Sigmoid colon (tissue), 7 donors: ENCODE data around the gene SELENOV. TPM values are rescaled to one million over a fixed set of nuclear protein-coding genes. Genes with fewer than 3 reads are reported as not detected.

Experiments
- DNase-seq: peaks from one replicate; pipeline ENCODE4 v3.0.0-alpha.2; 2019
- H3K27ac ChIP-seq, 4 donors: fragments of 200-600 bp; sonication (generic); one replicate each; pipeline ENCODE4 v1.5.1; 2016 to 2019; ENCODE audit warnings: mild to moderate bottlenecking in 1 of 4
- H3K27me3 ChIP-seq, 3 donors: fragments of 200-600 bp; sonication (generic); one replicate each; pipeline ENCODE4 v1.5.1; 2019; ENCODE audit warnings: mild to moderate bottlenecking in 1 of 3
- H3K36me3 ChIP-seq, 4 donors: fragments of 200-600 bp; sonication (generic); one replicate each; pipeline ENCODE4 v1.5.1; 2016 to 2019
- H3K4me1 ChIP-seq, 4 donors: fragments of 200-600 bp; sonication (generic); one replicate each; pipeline ENCODE4 v1.5.1; 2017 to 2019
- H3K4me3 ChIP-seq, 4 donors: fragments of 200-600 bp; sonication (generic); one replicate each; pipeline ENCODE4 v1.5.1; 2017 to 2019; ENCODE audit warnings: mild to moderate bottlenecking in 2 of 4, moderate library complexity in 1 of 4
- H3K9me3 ChIP-seq, 4 donors: fragments of 200-600 bp in 3 of 4; sonication (generic) in 3 of 4; one replicate each; pipeline versions ENCODE4 v1.5.1 to v1.6.1; 2013 to 2019
- EP300 ChIP-seq, 4 donors: sonication (generic); formaldehyde crosslinking; IDR thresholded peaks; one replicate each; pipeline ENCODE4 v1.6.1; 2017; ENCODE audit warnings: antibody characterized with exemption in 4 of 4
- POLR2A ChIP-seq, 2 donors: fragments of 450-650 bp; IDR thresholded peaks; one replicate each; pipeline ENCODE4 v1.6.1; 2016; ENCODE audit warnings: antibody characterized with exemption in 2 of 2, mild to moderate bottlenecking in 2 of 2, moderate library complexity in 2 of 2
- POLR2AphosphoS5 ChIP-seq, 4 donors: sonication (generic); formaldehyde crosslinking; IDR thresholded peaks; one replicate each; pipeline ENCODE4 v1.6.1; 2017; ENCODE audit warnings: antibody characterized with exemption in 4 of 4
- WGBS, 2 donors: extraction: QIAGEN DNeasy Blood & Tissue Kit; methylation state at CpG; one replicate each; pipeline ENCODE4 v1.1.7; 2013; 5-methylcytosine and 5-hydroxymethylcytosine counted together
- intact Hi-C: fragments of 100-400 bp; cut with DNase I; formaldehyde crosslinking; loops from one replicate; pipeline ENCODE4 v1.15.1; 2023
- polyA plus RNA-seq, 3 donors: library from polyadenylated mRNA; stranded (reverse); fragments of 200-250 nt; gene quantifications; one replicate each; pipeline ENCODE4 v1.2.3, GENCODE V29; 2013
- total RNA-seq, 4 donors: library from RNA; depleted of rRNA; stranded (reverse); fragments of >200 nt; gene quantifications; one replicate each; pipeline ENCODE4 v1.1.0, GENCODE V29; 2016
- TF ChIP-seq, protein P1 (sequence below), 4 experiments: fragments of 450-650 bp in 3 of 4; fragments of 200-600 bp in 1 of 4; IDR thresholded peaks; one replicate each; pipeline ENCODE4 v1.5.1; 2016 to 2019; ENCODE audit warnings: antibody characterized with exemption in 4 of 4, mild to moderate bottlenecking in 3 of 4, moderate library complexity in 2 of 4
- donor health status: healthy with polysubstance abuse.
- donor health status: Bipolar disorder and iron deficiency.
- donor health status: healthy.

SELENOV gene
- total and polyA plus RNA-seq, 7 donors, result not detected

DNA sequence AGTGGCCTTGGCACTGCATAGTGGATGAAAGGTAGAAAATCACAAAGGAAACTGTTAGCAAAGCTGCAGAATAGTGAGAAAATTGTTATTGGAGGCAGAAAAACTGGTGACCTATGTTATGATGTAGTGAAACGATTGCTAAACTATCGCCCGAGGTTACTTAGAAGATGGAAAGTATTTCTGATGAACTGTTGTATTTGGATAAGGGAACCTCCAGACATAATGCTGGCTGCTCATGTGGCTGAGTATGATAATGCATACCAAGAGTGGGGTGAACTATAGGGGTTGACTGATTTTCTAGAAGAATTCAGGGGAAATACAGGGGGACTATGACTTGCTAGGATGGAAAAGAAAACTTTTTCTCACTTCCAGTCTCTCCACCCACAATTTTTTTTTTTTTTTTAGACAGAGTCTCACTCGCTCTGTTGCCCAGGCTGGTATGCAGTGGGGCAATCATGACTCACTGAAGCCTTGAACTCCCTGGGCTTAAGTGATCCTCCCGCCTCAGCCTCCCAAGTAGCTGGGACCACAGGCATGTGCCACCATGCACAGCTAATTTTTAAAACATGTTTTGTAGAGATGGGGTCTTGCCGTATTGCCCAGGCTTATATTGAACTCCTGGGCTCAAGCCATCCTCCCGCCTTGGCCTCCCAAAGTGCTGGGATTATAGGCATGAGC lies 29.4 kb downstream of the SELENOV start:
- no peaks in the 10 kb centered on the region for H3K27me3 ChIP-seq
- no peak overlapping the region for H3K27ac ChIP-seq
- peaks cover 0 to 8% (median 6%) of the 10 kb centered on the region in 4 donors for H3K4me1 ChIP-seq
- no peaks in the 10 kb centered on the region for H3K36me3 ChIP-seq
- intact Hi-C loops, result no loop called here
- no peaks in the 10 kb centered on the region for H3K9me3 ChIP-seq
- H3K4me3 ChIP-seq, result no peak overlapping the region
- TF ChIP-seq, protein P1, sequence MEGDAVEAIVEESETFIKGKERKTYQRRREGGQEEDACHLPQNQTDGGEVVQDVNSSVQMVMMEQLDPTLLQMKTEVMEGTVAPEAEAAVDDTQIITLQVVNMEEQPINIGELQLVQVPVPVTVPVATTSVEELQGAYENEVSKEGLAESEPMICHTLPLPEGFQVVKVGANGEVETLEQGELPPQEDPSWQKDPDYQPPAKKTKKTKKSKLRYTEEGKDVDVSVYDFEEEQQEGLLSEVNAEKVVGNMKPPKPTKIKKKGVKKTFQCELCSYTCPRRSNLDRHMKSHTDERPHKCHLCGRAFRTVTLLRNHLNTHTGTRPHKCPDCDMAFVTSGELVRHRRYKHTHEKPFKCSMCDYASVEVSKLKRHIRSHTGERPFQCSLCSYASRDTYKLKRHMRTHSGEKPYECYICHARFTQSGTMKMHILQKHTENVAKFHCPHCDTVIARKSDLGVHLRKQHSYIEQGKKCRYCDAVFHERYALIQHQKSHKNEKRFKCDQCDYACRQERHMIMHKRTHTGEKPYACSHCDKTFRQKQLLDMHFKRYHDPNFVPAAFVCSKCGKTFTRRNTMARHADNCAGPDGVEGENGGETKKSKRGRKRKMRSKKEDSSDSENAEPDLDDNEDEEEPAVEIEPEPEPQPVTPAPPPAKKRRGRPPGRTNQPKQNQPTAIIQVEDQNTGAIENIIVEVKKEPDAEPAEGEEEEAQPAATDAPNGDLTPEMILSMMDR (IDR thresholded peaks at IDR 0.05), result no peak
- no peak for TF ChIP-seq EP300 (IDR thresholded peaks at IDR 0.05)
- TF ChIP-seq POLR2A (IDR thresholded peaks at IDR 0.05), result no peak
- TF ChIP-seq POLR2AphosphoS5 (IDR thresholded peaks at IDR 0.05), result no peak
- 86 to 90% methylated on average over 7 of the region's 7 CpGs for WGBS, 2 donors
- no peak for DNase-seq

DNA sequence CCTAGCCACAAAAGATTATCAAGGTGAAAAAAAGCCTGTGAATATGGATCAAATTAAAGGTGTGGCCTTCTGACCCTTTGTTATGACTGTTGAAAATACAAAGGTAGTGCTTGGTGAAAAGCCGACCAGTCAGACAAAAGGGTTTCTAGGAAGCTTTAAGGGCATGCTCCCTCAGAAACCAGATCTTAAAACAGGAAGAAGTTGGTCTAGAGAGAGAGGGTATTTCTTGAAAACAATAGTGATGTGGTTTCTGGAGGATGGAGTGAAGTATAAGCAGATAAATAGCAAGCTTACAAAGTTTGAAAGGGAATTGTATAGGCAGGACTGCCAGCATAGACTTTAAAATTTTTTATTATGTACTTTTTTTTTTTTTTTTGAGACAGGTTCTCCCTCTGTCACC lies 30.0 kb downstream of the SELENOV start:
- no peaks in the 10 kb centered on the region for H3K36me3 ChIP-seq
- 26 to 32% methylated on average over 1 of the region's 1 CpG for WGBS, 2 donors
- H3K27me3 ChIP-seq, result no peaks in the 10 kb centered on the region
- no peak overlapping the region for H3K27ac ChIP-seq
- no peak for DNase-seq
- H3K9me3 ChIP-seq, result no peaks in the 10 kb centered on the region
- no peak overlapping the region for H3K4me3 ChIP-seq
- intact Hi-C loops, result no loop called here
- peaks cover 0 to 8% (median 6%) of the 10 kb centered on the region in 4 donors for H3K4me1 ChIP-seq
- TF ChIP-seq POLR2A (IDR thresholded peaks at IDR 0.05) (no peak), POLR2AphosphoS5 (IDR thresholded peaks at IDR 0.05) (no peak), EP300 (IDR thresholded peaks at IDR 0.05) (no peak)
- TF ChIP-seq, protein P1 (IDR thresholded peaks at IDR 0.05), result no peak

DNA sequence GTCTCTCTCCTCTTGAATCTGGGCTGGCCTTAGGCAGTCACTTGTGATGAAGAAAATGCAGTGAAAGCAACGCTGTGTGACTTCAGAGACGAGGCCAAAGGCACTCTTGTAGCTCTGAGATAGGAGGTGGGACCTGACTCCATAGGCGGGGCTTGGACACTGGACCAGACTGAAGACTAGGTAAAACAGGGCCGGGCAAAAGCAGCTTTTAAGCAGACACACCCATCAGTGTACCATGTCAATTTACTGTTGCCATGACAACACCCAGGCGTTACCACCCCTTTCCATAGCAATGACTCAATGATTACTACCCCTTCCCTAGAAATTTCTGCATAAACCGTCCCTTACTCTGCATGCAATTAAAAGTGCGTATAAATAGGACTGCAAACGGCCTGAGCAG lies 31.7 kb downstream of the SELENOV start:
- TF ChIP-seq, protein P1 (IDR thresholded peaks at IDR 0.05), result no peak
- no peak for TF ChIP-seq POLR2AphosphoS5 (IDR thresholded peaks at IDR 0.05)
- no peak for TF ChIP-seq POLR2A (IDR thresholded peaks at IDR 0.05)
- no peak for TF ChIP-seq EP300 (IDR thresholded peaks at IDR 0.05)
- WGBS, 2 donors, result 21 to 60% methylated on average over 8 of the region's 8 CpGs
- DNase-seq, result no peak
- intact Hi-C loops, result no loop called here
- Histone ChIP-seq H3K4me1 (no peaks in the 10 kb centered on the region), H3K9me3 (no peaks in the 10 kb centered on the region), H3K27ac (no peak overlapping the region), H3K36me3 (no peaks in the 10 kb centered on the region), H3K27me3 (no peaks in the 10 kb centered on the region), H3K4me3 (no peak overlapping the region)

DNA sequence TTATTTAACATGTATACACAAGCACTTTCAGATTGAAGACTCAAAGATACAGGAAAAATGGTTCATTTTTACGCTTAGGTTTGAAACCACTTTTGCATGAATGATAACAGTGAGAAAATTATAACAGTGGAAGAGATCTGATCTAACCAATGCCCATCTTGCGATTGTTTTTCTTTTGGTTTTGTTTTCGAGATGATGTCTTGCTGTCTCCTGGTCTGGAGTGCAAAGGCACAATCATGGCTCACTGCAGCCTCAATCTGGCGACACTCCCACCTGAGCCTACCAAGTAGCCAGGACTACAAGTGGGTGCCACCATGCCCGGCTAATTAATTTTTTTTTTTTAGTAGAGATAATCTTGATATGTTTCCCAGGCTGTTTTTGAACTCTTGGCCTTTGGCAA lies 35.3 kb downstream of the SELENOV start:
- 75 to 87% methylated on average over 5 of the region's 5 CpGs for WGBS, 2 donors
- H3K27me3 ChIP-seq, result no peaks in the 10 kb centered on the region
- H3K4me3 ChIP-seq, result no peak overlapping the region
- H3K4me1 ChIP-seq, result no peaks in the 10 kb centered on the region
- intact Hi-C loops, result loop anchor here (5.0 to 10.0 kb wide), 2 partner anchors 215 to 422 kb away; partner anchors contain the start of gene PSMC4
- no peak for TF ChIP-seq EP300 (IDR thresholded peaks at IDR 0.05)
- TF ChIP-seq POLR2A (IDR thresholded peaks at IDR 0.05), result no peak
- TF ChIP-seq, protein P1 (IDR thresholded peaks at IDR 0.05), result no peak
- TF ChIP-seq POLR2AphosphoS5 (IDR thresholded peaks at IDR 0.05), result no peak
- H3K27ac ChIP-seq, result no peak overlapping the region
- H3K9me3 ChIP-seq, result no peaks in the 10 kb centered on the region
- DNase-seq, result no peak
- no peaks in the 10 kb centered on the region for H3K36me3 ChIP-seq
